IPS-20b (cell line): ENCODE measurements around the gene CAMK2A.
A peak's percentile ranks its signal among the peaks of the same experiment; 100 is the strongest.

Experiments used
- H3K27ac ChIP-seq: one replicate; pipeline ENCODE4 v1.5.1; 2013; ENCODE audit warnings: low read length
- H3K27me3 ChIP-seq: 2 replicates; pipeline ENCODE4 v1.6.1; 2013; ENCODE audit warnings: mild to moderate bottlenecking, low read length, inconsistent platforms; ENCODE audit not compliant: insufficient read depth
- H3K36me3 ChIP-seq: 2 replicates; pipeline ENCODE4 v1.6.1; 2013; ENCODE audit warnings: low read depth, mild to moderate bottlenecking, inconsistent platforms, low read length, moderate library complexity; ENCODE audit not compliant: insufficient read depth
- H3K4me1 ChIP-seq: 2 replicates; pipeline ENCODE4 v1.6.1; 2013; ENCODE audit warnings: mild to moderate bottlenecking, control low read depth, inconsistent platforms, low read length, moderate library complexity; ENCODE audit not compliant: insufficient read depth
- H3K4me3 ChIP-seq: 2 replicates; pipeline ENCODE4 v1.5.1; 2013; ENCODE audit warnings: mild to moderate bottlenecking, low read length, inconsistent platforms
- H3K9ac ChIP-seq: 2 replicates; pipeline ENCODE4 v1.6.1; 2013; ENCODE audit warnings: low read depth, mild to moderate bottlenecking, inconsistent platforms, low read length, moderate library complexity
- H3K9me3 ChIP-seq: 2 replicates; pipeline ENCODE4 v1.6.1; 2013; ENCODE audit warnings: mild to moderate bottlenecking, low read depth, low read length, inconsistent platforms; ENCODE audit not compliant: insufficient read depth

Gene CAMK2A

DNA sequence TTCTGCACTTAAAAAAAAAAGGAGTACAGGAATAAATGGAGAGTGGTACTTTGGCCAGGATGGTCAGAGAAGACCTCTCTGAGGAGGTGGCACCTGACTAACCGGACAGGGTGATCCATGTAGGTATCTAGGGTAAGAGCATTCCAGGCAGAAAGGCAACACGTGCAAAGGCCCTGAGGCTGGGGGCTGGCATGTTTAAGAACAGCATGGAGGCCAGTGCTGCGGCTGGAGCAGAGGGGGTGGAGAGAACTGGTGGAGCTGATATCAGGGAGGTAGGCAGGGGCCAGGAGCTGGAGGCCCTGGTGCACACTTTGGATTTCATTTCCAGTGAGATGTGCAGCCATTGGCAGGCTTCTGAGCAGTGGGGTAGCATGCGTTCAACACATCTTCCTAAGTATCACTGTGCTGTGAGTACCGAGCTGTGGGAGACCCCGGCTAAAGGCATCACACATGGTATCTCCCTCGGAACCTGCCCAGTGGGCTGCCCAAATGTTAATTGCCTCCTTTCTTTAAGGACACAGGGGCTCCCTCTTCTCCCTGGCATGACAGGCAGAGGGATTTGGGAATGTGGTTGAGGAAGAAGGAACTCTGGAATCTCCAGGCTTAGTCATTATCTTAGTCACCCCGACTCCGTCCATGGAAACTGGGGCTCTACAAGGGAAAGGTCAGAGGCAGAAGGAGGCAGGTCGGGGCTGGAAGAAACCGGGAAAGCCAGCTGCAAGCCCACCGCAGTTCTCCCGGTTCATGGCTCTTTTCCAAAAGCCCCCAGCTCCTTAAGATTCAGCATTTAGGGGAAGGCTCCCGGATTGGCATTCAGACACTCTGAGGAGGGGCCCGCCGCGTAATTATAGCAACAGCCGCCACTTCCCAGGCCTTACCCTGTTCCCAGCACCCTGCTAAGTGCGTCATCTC lies 81.1 kb downstream of the CAMK2A start:
- no peaks in the 10 kb centered on the region for H3K36me3 ChIP-seq
- H3K9me3 ChIP-seq, result no peaks in the 10 kb centered on the region
- H3K27me3 ChIP-seq, result peaks cover 24% of the 10 kb centered on the region; the same call in 1 of the 2 replicates
- peak overlapping the region; percentile 53; the same call in 1 of the 2 replicates for H3K9ac ChIP-seq
- peaks cover 23% of the 10 kb centered on the region for H3K4me1 ChIP-seq
- H3K4me3 ChIP-seq, result no peak overlapping the region
- H3K27ac ChIP-seq, result no peak overlapping the region

DNA sequence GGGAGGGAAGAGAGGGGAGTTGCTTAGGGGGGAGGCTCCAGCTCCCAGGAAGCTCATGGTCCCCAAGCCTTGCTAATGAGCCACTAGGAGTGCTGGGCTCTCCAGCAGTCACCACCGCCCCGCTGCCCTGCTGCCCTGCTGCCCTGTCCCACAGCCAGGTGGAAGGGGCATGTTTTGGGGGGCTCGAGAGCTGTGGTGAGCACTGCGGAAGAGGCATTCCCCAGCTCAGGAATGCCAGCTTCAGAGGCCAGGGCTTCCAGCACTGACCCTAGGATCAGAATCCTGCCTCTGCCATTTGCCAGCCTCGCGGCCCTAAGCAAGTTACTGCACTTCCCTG lies 82.8 kb downstream of the CAMK2A start:
- H3K27me3 ChIP-seq, result peaks cover 16% of the 10 kb centered on the region; the same call in 1 of the 2 replicates
- peaks cover 19% of the 10 kb centered on the region for H3K4me1 ChIP-seq
- no peak overlapping the region for H3K9ac ChIP-seq
- H3K9me3 ChIP-seq, result no peaks in the 10 kb centered on the region
- H3K4me3 ChIP-seq, result no peak overlapping the region
- no peaks in the 10 kb centered on the region for H3K36me3 ChIP-seq
- no peak overlapping the region for H3K27ac ChIP-seq

DNA sequence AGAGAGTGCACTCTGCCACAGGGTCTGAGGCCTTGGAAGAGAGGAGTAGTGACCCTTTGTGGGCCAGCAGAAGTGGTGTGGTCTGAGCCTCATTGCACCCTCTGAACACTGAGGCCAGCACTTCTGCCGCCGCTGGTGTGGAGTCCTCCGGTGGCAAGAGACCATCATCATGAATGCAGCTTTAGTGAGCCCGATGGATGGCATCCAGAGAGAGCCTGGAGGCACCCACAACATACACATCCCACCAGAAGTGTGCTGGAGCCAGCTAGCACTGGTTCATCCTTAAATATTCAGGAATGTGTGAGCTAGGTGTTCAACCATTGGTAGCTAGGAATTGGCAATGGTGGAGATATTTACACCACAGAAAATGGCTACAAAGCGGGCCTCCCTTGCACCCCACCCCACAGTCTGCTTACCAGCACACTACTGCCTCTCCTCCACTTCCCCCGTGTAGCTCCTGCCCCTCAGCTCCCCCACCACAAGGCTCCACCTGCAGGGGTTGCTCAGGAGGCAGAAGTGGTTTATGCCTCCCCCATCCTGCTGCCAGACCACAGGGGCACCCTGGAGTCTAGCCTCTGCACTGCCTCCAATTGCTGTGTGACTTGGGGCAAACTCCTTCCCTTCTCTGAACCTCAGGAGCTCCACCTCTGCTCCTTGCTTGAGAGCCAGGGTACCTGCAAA lies 83.3 kb downstream of the CAMK2A start:
- no peaks in the 10 kb centered on the region for H3K36me3 ChIP-seq
- H3K9ac ChIP-seq, result no peak overlapping the region
- no peak overlapping the region for H3K27ac ChIP-seq
- H3K27me3 ChIP-seq, result peaks cover 16% of the 10 kb centered on the region; the same call in 1 of the 2 replicates
- no peaks in the 10 kb centered on the region for H3K9me3 ChIP-seq
- no peak overlapping the region for H3K4me3 ChIP-seq
- peaks cover 16% of the 10 kb centered on the region for H3K4me1 ChIP-seq

DNA sequence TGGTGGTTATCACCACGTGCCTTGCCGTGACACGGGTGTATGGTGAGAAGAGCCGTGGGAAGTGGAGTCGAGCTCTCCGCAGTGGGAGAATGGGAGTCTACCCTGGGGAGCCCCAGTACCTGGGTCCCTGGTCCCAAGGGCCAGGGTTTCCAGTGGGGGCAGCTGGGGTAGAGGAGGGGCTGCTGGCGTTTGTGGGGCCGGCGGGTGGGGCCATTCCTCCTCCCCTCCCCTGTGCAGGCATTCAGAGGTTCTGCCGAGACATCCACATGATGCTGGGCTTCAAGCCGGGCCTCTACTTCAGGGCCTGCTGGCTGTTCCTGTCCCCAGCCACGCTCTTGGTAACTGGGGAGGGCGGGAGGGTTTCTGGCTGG lies 85.0 kb downstream of the CAMK2A start:
- Histone ChIP-seq H3K9ac (no peak overlapping the region), H3K4me3 (no peak overlapping the region), H3K27ac (no peak overlapping the region), H3K4me1 (peaks cover 5% of the 10 kb centered on the region; the same call in 1 of the 2 replicates), H3K36me3 (no peaks in the 10 kb centered on the region), H3K9me3 (no peaks in the 10 kb centered on the region), H3K27me3 (peaks cover 9% of the 10 kb centered on the region)

DNA sequence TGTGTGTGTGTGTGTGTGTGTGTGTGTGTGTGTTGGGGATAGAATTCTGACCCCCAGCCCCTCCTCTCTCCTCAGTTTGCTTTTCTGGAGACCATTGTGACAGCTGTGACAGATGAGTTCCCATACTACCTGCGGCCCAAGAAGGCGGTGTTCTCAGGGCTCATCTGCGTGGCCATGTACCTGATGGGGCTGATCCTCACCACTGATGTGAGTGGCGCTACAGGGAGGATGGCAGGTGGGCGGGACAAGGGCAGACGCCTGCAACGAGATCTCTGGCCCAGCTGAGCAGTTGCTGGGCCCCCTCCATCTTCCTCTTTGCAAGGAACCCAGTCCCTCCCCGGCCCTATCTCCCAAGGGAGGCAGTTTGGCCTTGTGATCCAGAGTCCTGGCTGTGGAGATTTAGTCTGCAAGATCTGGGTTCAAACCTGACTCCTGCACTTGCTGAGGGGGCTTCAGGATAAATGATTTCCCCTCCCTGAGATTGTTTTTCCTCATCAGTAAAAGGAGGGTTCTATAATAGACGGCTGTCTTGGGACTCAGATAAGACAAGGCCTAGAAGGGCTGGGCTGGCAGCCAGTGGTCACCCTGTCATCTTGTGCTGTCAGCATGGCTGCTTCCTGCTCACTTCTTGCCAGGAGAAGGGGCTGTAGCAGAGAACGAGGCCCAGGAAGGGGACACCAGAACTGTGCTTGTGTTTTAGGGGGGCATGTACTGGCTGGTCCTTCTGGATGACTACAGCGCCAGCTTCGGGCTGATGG lies 85.6 kb downstream of the CAMK2A start:
- H3K4me1 ChIP-seq, result peaks cover 2% of the 10 kb centered on the region; the same call in 1 of the 2 replicates
- H3K27me3 ChIP-seq, result peaks cover 9% of the 10 kb centered on the region
- H3K9me3 ChIP-seq, result no peaks in the 10 kb centered on the region
- no peak overlapping the region for H3K27ac ChIP-seq
- H3K9ac ChIP-seq, result no peak overlapping the region
- no peaks in the 10 kb centered on the region for H3K36me3 ChIP-seq
- no peak overlapping the region for H3K4me3 ChIP-seq

DNA sequence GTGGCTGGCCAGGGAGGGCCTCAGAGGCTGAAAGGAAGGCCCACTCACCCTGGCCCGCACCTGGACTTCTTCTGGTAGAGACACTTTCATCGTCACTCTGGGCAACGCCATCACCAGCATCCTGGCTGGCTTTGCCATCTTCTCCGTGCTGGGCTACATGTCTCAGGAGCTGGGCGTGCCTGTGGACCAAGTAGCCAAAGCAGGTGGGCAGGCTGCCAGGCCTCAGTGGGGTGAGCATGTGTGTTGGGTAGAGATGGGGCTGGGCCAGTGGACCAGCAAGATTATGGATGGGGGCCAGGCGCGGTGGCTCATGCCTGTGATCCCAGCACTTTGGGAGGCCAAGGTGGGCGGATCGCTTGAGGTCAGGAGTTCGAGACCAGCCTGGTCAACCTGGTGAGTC lies 87.1 kb downstream of the CAMK2A start:
- Histone ChIP-seq H3K27ac (no peak overlapping the region), H3K9me3 (no peaks in the 10 kb centered on the region)

DNA sequence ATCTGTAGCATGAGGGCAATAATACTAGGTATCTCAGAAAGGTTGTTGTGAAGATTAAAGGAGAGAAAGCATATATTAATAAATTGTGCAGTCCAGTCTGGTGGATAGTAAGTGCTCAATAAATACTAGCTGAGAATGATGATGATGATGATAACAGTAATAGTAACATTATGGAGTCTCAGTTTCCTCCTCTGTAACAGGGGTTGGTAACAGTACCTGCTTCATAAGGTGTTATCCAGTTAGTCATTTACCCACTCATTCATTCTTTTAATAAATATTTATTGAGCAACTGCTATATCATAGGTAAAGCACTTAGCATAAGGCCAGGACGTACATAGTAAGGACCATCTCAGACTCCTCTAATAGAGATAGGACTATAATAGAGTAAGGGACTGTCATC lies 92.1 kb downstream of the CAMK2A start:
- H3K9me3 ChIP-seq, result no peaks in the 10 kb centered on the region
- H3K27ac ChIP-seq, result no peak overlapping the region
- no peak overlapping the region for H3K4me3 ChIP-seq
- H3K36me3 ChIP-seq, result no peaks in the 10 kb centered on the region
- peaks cover 22% of the 10 kb centered on the region for H3K27me3 ChIP-seq
- no peaks in the 10 kb centered on the region for H3K4me1 ChIP-seq
- no peak overlapping the region for H3K9ac ChIP-seq

More for the DNA sequence above, 87.1 kb downstream of the CAMK2A start:
- peaks cover 9% of the 10 kb centered on the region; the same call in 1 of the 2 replicates for H3K27me3 ChIP-seq
- no peaks in the 10 kb centered on the region for H3K4me1 ChIP-seq
- no peak overlapping the region for H3K4me3 ChIP-seq
- H3K36me3 ChIP-seq, result no peaks in the 10 kb centered on the region
- H3K9ac ChIP-seq, result no peak overlapping the region

DNA sequence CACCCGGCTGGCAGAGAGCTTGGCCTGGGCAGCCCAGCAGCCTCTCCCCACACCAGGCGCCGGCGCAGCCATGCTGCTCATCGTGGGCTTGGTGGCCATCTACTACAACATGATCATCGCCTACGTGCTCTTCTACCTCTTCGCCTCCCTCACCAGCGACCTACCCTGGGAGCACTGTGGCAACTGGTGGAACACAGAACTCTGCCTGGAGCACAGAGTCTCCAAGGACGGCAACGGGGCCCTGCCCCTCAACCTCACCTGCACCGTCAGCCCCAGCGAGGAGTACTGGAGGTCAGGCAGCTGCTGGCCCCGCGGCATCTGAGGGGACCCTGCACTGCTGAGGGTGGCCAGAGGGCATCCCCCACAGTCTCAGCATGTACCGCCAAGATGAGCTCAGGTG lies 92.6 kb downstream of the CAMK2A start:
- Histone ChIP-seq H3K27me3 (peaks cover 27% of the 10 kb centered on the region), H3K4me1 (no peaks in the 10 kb centered on the region), H3K9ac (no peak overlapping the region), H3K4me3 (no peak overlapping the region), H3K9me3 (no peaks in the 10 kb centered on the region), H3K36me3 (no peaks in the 10 kb centered on the region), H3K27ac (no peak overlapping the region)

DNA sequence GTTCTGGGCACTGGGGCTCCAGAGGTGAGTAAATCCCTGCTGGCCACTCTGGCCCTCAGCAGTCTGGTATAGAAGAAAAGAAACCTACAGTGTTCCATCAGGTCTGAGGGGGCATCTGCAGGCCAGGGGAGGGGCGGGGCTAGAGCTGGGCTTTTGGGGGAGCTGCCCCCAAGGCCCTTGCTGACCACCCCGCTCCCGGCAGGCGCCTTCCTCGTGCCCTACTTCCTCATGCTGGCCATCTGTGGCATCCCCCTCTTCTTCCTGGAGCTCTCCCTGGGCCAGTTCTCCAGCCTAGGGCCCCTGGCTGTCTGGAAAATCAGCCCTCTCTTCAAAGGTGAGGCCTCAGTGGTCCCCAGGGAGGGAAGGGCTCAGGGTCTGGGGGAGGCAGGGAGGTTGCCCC lies 93.1 kb downstream of the CAMK2A start:
- Histone ChIP-seq H3K27me3 (peaks cover 32% of the 10 kb centered on the region), H3K9ac (no peak overlapping the region), H3K27ac (no peak overlapping the region), H3K36me3 (no peaks in the 10 kb centered on the region), H3K4me3 (no peak overlapping the region), H3K4me1 (no peaks in the 10 kb centered on the region), H3K9me3 (no peaks in the 10 kb centered on the region)

DNA sequence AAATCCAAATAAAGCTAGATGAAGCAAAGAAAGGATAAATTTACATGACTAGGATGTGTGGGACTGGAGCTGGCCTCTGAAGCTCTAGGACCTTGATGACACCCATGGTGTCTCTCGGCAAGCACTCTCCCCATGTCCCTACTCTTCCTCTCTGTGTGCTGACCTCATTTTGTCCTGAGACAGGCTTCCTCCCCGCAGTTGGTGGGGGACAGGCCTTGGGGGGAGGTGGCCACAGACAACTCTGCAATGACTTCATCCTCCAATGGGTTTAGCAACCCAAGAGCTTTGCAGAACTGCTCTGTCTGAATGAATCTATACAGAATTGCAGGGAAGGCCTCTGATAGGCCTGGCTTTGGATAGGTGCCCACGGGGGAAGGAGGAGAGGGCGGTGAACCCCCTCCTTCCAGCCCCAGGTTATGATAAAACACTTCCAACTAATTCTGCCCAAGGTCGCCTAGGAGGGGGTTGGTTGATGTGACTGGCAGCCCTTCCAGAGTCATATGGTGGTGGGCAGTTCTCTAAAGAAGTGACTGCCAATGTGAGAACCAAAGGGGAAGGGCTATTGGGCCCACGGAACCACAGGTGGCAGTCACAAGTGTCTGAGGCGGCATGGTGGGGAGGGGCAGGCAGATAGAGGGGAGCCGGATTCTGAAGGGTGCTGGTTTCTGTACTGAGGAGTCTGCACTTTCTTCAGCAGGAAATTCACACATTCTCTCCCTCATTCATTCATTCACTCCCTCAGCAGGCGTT lies 93.7 kb downstream of the CAMK2A start:
- no peak overlapping the region for H3K4me3 ChIP-seq
- peaks cover 38% of the 10 kb centered on the region for H3K27me3 ChIP-seq
- H3K4me1 ChIP-seq, result no peaks in the 10 kb centered on the region

DNA sequence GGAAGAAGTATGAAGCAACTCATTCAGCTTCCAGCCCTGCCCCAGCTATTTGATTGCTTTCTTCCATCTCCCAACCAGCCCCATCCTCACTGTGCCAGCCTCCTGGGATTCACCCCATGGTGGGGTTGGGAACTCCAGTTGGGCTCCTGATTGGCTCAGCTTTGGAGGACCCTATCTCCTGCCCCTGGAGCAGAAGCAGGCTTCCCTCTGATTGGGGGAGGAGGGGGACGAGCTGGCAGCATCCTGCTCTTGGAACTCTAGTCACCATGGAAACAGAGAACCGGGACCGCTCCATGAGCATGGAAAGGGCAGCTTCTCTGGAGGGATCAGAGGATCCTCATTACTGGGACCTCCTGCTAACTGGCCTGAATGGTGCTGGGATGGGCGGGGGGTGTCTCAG lies 97.1 kb downstream of the CAMK2A start:
- H3K4me1 ChIP-seq, result no peaks in the 10 kb centered on the region
- H3K9me3 ChIP-seq, result no peaks in the 10 kb centered on the region
- H3K27ac ChIP-seq, result no peak overlapping the region
- no peak overlapping the region for H3K9ac ChIP-seq
- no peaks in the 10 kb centered on the region for H3K36me3 ChIP-seq
- no peak overlapping the region for H3K4me3 ChIP-seq
- peaks cover 64% of the 10 kb centered on the region for H3K27me3 ChIP-seq

More for the DNA sequence above, 93.7 kb downstream of the CAMK2A start:
- Histone ChIP-seq H3K9me3 (no peaks in the 10 kb centered on the region), H3K36me3 (no peaks in the 10 kb centered on the region), H3K27ac (no peak overlapping the region), H3K9ac (no peak overlapping the region)
